OCI-LY7 (cell line): ENCODE data around the gene ENTR1. TPM values are rescaled to one million over a fixed set of nuclear protein-coding genes. Genes with fewer than 3 reads are reported as not detected.

Source experiments
- BruUV-seq: library from RNA; stranded (reverse); fragments of 400-500 nt; replicated peaks from 2 replicates; lab custom pipeline; 2021; lab: Mats Ljungman, UMichigan
- CTCF ChIA-PET: fragments of 300-600 bp; sonication (Branson Sonifier 250); formaldehyde crosslinking; loops from one replicate; lab custom pipeline; 2022; ENCODE audit warnings: antibody characterized with exemption; ENCODE audit not compliant: unreplicated experiment; lab: Charles Lee
- POLR2A ChIA-PET: fragments of 300-600 bp; sonication (Branson Sonifier 250); formaldehyde crosslinking; loops from one replicate; lab custom pipeline; 2022; ENCODE audit warnings: antibody characterized with exemption; lab: Charles Lee
- DNase-seq: peaks from one replicate; pipeline ENCODE4 v3.0.0-alpha.2; 2015; ENCODE audit warnings: low spot score
- H2AFZ ChIP-seq: fragments of 200-600 bp; sonication (generic), shearing (Covaris generic); 2 replicates; pipeline ENCODE4 v1.6.1; 2014; ENCODE audit warnings: mild to moderate bottlenecking, antibody characterized with exemption, low read length, moderate library complexity
- H3K27ac ChIP-seq: fragments of 200-600 bp; sonication (generic); 2 replicates; pipeline ENCODE4 v1.5.1; 2014; ENCODE audit warnings: mixed run types, low read depth, mild to moderate bottlenecking, moderate library complexity, low read length, inconsistent platforms; ENCODE audit not compliant: poor library complexity, severe bottlenecking
- H3K36me3 ChIP-seq: fragments of 200-600 bp; sonication (generic); 2 replicates; pipeline ENCODE4 v1.6.1; 2014; ENCODE audit warnings: mild to moderate bottlenecking, antibody characterized with exemption, low read length, moderate library complexity, mixed read lengths; ENCODE audit not compliant: insufficient read depth
- H3K4me1 ChIP-seq: fragments of 200-600 bp; sonication (generic); 2 replicates; pipeline ENCODE4 v1.5.1; 2014; ENCODE audit warnings: mild to moderate bottlenecking, low read length; ENCODE audit not compliant: insufficient read depth, poor library complexity, severe bottlenecking
- H3K4me2 ChIP-seq: fragments of 200-600 bp; sonication (generic); 2 replicates; pipeline ENCODE4 v1.6.1; 2014; ENCODE audit warnings: mild to moderate bottlenecking, low read length
- H3K4me3 ChIP-seq: fragments of 200-600 bp; sonication (generic); 2 replicates; pipeline ENCODE4 v1.5.1; 2014; ENCODE audit warnings: mild to moderate bottlenecking, low read depth, low read length; ENCODE audit not compliant: poor library complexity, severe bottlenecking
- H3K79me2 ChIP-seq: fragments of 200-600 bp; sonication (generic); 2 replicates; pipeline ENCODE4 v1.6.1; 2016; ENCODE audit warnings: low read depth, mild to moderate bottlenecking, low read length, moderate library complexity, mixed read lengths; ENCODE audit not compliant: insufficient read depth
- H3K9me2 ChIP-seq: fragments of 200-600 bp; sonication (generic); 2 replicates; pipeline ENCODE4 v1.6.1; 2016; ENCODE audit warnings: mild to moderate bottlenecking, low read length, mixed read lengths; ENCODE audit not compliant: insufficient read depth
- H3K9me3 ChIP-seq: fragments of 200-600 bp; sonication (generic); 2 replicates; pipeline ENCODE4 v1.6.1; 2014; ENCODE audit warnings: mild to moderate bottlenecking, mixed run types, low read length, mixed read lengths
- H4K20me1 ChIP-seq: fragments of 200-600 bp; sonication (generic); 2 replicates; pipeline ENCODE4 v1.6.1; 2014; ENCODE audit warnings: mild to moderate bottlenecking, antibody characterized with exemption, low read length, moderate library complexity, mixed read lengths; ENCODE audit not compliant: insufficient read depth
- CTCF ChIP-seq: fragments of 200-600 bp; sonication (generic); conservative IDR thresholded peaks from 2 replicates; pipeline ENCODE4 v1.5.1; 2014; ENCODE audit warnings: mild to moderate bottlenecking, antibody characterized with exemption, low read length, moderate library complexity, mixed read lengths
- EZH2phosphoT487 ChIP-seq: fragments of 200-600 bp; sonication (generic); IDR thresholded peaks from 2 replicates; pipeline ENCODE4 v1.6.1; 2018; ENCODE audit warnings: low read depth, borderline replicate concordance, mild to moderate bottlenecking, mixed run types, antibody characterized with exemption, low read length, moderate library complexity, mixed read lengths
- intact Hi-C: fragments of 100-400 bp; cut with micrococcal nuclease; formaldehyde crosslinking; loops from one replicate; pipeline ENCODE4 v1.10.0; 2022; ENCODE audit not compliant: unreplicated experiment
- total RNA-seq, 2 experiments: library from RNA; depleted of rRNA in 1 of 2; stranded (reverse); fragments of >200 nt in 1 of 2; shearing (Covaris generic) in 1 of 2; gene quantifications; 2 replicates each; pipeline ENCODE4 v1.2.3, GENCODE V29; 2014 to 2022

ENTR1 gene
- total RNA-seq, 2 experiments from 2014 or later, result 103 to 109 TPM

GRCh38 chr9:136361047-136361753 lies 49.2 kb downstream of the ENTR1 start:
- Histone ChIP-seq H3K79me2 (no peaks in the 10 kb centered on the region), H3K27ac (no peak overlapping the region), H4K20me1 (no peaks in the 10 kb centered on the region), H2AFZ (no peak overlapping the region), H3K9me2 (no peaks in the 10 kb centered on the region), H3K9me3 (no peaks in the 10 kb centered on the region), H3K36me3 (no peaks in the 10 kb centered on the region), H3K4me3 (no peak overlapping the region), H3K4me2 (no peak overlapping the region), H3K4me1 (peaks cover 12% of the 10 kb centered on the region)
- no peak for TF ChIP-seq CTCF
- TF ChIP-seq EZH2phosphoT487, result no peak
- no TSS peak for BruUV-seq
- intact Hi-C loops, result no loop called here
- CTCF ChIA-PET, result no interaction called here
- POLR2A ChIA-PET, result no interaction called here
- DNase-seq, result no peak

GRCh38 chr9:136359774-136360718 lies 50.4 kb downstream of the ENTR1 start:
- Histone ChIP-seq H3K36me3 (no peaks in the 10 kb centered on the region), H2AFZ (no peak overlapping the region), H3K79me2 (no peaks in the 10 kb centered on the region), H3K9me2 (no peaks in the 10 kb centered on the region), H3K4me2 (no peak overlapping the region), H4K20me1 (no peaks in the 10 kb centered on the region), H3K4me1 (peaks cover 12% of the 10 kb centered on the region), H3K4me3 (no peak overlapping the region), H3K9me3 (no peaks in the 10 kb centered on the region), H3K27ac (no peak overlapping the region)
- ChIA-PET CTCF (no interaction called here), POLR2A (no interaction called here)
- intact Hi-C loops, result no loop called here
- BruUV-seq, result no TSS peak
- no peak for DNase-seq
- TF ChIP-seq CTCF, result no peak
- TF ChIP-seq EZH2phosphoT487, result no peak
